GM19452 (cell line): ENCODE data around the gene SCG2.

Experiments used
- ATAC-seq: cut with Tn5 transposase; IDR thresholded peaks from one replicate; pipeline ENCODE4 v1.9.1; 2021; ENCODE audit not compliant: unreplicated experiment

SCG2 gene

GRCh38 chr2:223601932-223602666 is at the start of gene SCG2:
Gene SCG2, minus strand, starts transcription at chr2:223602361. Its CDS starts 3,079 bp downstream, at chr2:223599282.
- ATAC-seq: no peak

GRCh38 chr2:223649554-223650533 is 47.7 kb upstream of the SCG2 start:
- ATAC-seq: no peak

GRCh38 chr2:223648755-223649154 is 46.6 kb upstream of the SCG2 start:
- no peak for ATAC-seq

GRCh38 chr2:223647258-223647952 is 45.2 kb upstream of the SCG2 start:
- peak; percentile 98 for ATAC-seq

GRCh38 chr2:223644136-223644535 is 42.0 kb upstream of the SCG2 start:
- no peak for ATAC-seq

GRCh38 chr2:223643309-223643708 is 41.1 kb upstream of the SCG2 start:
- ATAC-seq: no peak

- no peak for ATAC-seq
Observed at GRCh38 chr2:223642506-223642905, 40.3 kb upstream of the SCG2 start.

GRCh38 chr2:223641082-223641481 is 38.9 kb upstream of the SCG2 start:
- ATAC-seq: no peak

GRCh38 chr2:223635080-223635479 is 32.9 kb upstream of the SCG2 start:
- no peak for ATAC-seq

GRCh38 chr2:223634238-223634637 is 32.1 kb upstream of the SCG2 start:
- no peak for ATAC-seq

GRCh38 chr2:223633656-223634055 is 31.5 kb upstream of the SCG2 start:
- ATAC-seq: no peak

GRCh38 chr2:223632826-223633225 is 30.7 kb upstream of the SCG2 start:
- ATAC-seq: no peak

GRCh38 chr2:223626716-223627115 is 24.6 kb upstream of the SCG2 start:
- ATAC-seq: no peak

- ATAC-seq: no peak
Observed at GRCh38 chr2:223625652-223626051, 23.5 kb upstream of the SCG2 start.

GRCh38 chr2:223621901-223622300 is 19.7 kb upstream of the SCG2 start:
- no peak for ATAC-seq

- ATAC-seq: no peak
Observed at GRCh38 chr2:223619486-223620129, 17.4 kb upstream of the SCG2 start.

GRCh38 chr2:223618172-223619035 is 16.2 kb upstream of the SCG2 start:
- ATAC-seq: no peak

GRCh38 chr2:223614534-223614933 is 12.4 kb upstream of the SCG2 start:
- ATAC-seq: no peak

- ATAC-seq: no peak
Observed at GRCh38 chr2:223613017-223613950, 11.1 kb upstream of the SCG2 start.
